NCI-H2227 (cell line): ENCODE measurements around the gene MDGA2.
"Not testable (repeated sequence)": the region's sequence is repeated elsewhere in the genome, so short reads cannot be mapped to it uniquely, and the experiment has no call there.

ENCODE experiments used
- DNase-seq: peaks from one replicate; lab custom pipeline; 2025; ENCODE audit not compliant: unreplicated experiment; lab: John Stamatoyannopoulos, UW

MDGA2 gene

DNA sequence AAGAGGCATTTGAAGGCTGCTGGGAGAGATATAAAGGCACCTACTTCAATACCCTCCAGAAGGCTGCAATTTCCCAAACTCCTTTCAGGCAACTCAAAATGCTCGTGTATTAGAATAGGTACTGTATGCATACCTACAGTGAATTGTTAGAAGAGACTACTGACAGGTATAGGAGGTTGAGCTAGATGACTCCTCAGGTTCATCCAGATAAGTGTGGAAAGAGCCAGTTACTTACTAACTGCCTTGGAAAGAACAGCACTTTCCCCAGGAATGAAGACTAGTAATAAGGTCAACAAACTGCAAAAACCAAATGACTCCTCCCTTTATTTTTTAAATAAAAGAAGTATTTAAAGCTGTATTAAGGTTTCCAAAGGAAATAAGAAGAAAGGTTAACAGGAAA, 429.0 kb downstream of the MDGA2 start:
- no peak for DNase-seq

DNA sequence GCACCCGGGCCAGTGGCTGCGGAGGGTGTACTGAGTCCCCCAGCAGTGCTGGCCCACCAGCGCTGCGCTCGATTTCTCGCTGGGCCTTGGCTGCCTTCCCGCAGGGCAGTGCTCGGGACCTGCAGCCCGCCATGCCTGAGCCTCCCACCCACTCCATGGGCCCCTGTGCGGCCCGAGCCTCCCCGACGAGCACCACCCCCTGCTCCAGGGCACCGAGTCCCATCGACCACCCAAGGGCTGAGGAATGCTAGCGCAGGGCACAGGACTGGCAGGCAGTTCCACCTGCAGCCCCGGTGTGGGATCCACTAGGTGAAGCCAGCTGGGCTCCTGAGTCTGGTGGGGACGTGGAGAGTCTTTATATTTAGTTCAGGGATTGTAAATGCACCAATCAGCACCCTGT, 432.8 kb downstream of the MDGA2 start:
- not testable (repeated sequence) for DNase-seq

DNA sequence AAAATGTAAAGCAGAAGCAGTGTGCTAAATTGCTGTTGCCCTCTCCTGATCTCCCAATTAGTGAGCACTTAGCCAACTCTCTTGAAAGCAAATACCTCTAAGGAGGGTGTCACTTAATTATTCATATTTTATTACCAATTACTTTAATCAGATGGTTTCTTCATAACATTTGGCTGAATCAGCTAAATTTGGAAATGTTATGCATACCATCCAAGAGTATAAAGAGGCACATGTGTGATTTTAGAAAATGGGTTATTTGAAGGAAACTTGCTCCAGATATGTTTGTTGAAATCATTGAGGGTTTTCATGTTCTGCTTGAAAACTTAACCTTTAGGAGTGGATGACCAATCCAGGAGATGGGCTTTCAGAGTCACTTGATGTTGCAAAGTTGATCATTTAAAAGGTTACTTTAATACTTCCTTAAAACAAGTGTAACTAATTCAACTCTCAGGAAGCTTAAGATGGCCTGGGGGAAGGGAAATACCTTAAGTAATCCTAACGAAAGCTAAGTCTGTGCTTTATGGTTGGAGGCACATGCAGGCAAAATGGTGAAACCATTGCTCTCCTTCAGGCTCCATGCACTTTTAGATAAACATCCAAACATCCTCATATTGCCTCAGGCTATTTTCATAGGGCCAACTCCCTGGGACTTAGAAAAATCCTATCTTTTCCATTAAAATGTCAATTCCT, 434.5 kb downstream of the MDGA2 start:
- DNase-seq, result no peak

DNA sequence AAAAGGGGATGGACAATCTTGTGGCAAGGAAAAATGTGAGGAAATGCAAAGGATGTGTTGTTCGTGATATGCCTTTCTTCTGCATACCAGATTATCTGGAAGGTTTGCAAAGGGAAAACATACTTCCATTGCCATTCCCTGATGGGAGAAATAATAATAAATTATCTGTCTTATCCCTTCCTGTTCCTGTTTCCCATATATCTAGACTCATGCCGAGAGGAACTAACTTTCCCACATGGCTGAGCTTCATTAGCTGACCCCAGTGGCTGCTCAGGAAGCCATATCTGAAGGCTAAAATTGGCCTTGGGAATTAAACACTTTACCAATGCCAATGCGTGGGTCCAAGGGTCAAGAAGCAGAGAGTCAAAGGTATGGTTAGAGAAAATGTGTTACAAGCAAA, 439.8 kb downstream of the MDGA2 start:
- no peak for DNase-seq

DNA sequence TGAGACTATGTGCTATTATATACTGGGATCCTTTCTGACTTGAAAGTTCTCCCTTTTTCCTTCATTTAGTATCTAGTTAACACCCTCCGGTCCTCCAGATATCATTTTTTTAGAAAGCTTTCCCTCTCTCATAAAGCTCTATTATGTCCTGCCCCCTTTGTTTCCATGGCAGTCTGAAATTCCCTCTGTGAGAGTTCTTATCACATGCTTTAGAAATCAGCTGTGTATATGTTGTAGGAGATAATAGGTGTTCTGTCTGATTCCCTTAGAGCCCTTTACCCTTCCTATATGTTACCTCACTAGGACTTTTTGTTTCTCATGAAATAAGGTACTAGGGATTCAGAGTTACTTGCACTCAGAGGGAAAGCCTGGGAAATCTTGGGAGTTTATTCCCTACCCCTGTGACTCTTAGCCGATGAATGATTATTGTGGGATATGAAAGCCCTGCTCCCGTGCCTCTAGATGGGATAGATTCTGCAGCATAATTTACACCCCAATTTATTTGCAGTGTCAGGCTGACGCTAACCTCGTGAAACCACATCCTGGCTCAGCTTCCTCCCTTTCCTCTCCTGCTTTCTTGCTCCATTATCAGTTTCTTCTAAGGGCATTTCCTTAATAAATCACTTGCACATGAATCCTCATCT, 448.4 kb downstream of the MDGA2 start:
- DNase-seq, result no peak

DNA sequence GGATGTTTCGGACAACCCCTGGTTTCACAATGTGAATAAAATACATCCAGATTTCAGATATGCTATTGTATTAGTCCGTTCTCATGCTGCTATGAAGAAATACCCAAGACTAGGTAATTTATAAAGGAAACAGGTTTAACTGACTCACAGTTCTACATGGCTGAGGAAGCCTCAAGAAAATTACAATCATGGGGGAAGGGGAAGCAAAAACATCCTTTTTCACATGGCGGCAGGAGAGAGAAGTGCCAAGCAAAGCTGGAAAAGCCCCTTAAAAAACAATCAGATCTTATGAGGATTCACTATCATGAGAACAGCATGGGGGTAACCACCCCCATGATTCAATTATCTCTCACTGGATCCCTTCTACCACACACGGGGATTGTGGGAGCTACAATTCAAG, 451.7 kb downstream of the MDGA2 start:
- DNase-seq, result no peak

DNA sequence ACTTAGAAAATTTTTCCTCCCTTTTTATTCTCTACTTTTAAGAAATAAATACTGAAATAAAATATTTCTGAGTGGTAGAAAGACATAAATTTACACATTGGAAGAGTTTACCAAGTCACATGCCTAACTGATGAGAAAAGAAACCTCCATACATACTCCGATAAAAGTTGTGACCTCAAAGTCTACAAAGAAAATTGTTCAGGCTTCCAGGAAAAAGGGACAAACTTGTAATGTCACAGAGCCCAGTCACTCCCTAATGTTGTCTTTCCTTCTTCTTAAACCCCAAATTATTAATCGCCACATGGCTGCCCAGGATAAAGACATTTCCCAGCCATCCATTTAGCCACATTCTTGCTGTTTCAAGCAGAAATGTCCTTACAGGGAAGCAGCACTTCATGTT, 455.3 kb downstream of the MDGA2 start:
- DNase-seq, result no peak

DNA sequence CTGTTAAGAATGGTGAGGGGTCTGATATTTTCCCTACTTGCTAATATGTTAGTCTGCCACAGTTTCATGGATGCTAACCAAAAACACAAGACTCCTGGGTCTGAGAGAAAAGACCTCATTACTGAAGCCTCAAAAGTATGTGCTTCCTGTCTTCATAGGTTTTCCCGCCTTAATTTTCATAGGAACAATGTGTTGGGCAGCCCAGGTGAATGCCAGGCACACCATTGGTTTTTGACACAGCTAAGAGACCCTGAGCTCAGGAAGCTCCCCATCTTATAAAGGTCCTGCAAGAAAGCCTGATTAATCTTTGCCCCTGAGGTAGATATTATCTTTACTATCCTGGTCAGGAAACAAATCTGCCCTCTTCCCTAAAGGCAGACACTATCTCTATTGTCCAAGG, 464.1 kb downstream of the MDGA2 start:
- no peak for DNase-seq

DNA sequence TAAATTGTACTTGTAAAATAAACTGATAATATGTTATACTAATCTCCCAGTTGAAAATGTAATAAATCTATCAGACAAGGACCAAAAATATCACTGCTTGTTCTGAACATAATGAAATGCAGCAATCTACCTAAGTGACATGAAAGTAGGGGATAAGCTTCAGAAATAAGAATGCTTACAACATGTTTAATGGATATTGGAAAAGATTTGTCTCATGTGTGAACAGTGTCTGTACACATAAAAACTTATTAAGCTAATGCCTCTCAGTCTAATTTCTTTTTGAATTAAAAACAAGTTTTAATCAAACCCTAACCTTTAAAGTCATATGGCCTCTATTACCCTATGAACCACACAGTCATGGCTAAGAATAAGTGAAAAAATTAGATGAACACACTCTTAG, 465.3 kb downstream of the MDGA2 start:
- DNase-seq, result no peak

DNA sequence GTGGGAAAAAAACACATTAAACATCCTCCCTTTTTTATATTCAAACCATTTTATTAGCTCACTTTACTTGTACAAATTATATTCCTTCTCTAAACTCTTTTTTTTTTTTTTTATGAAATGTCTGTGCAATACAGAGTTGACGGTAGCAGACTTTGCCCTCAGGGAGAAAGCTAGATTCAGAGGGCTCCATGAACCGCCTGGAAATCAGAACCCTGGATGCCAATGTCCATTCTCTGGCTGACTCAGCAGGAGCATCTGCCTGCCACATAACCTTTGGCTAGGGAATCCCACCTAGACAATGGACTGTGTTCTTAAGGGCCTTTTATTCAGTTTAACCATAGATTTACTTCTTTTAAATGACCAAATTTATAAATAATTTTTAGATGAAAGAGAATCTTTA, 467.0 kb downstream of the MDGA2 start:
- no peak for DNase-seq

DNA sequence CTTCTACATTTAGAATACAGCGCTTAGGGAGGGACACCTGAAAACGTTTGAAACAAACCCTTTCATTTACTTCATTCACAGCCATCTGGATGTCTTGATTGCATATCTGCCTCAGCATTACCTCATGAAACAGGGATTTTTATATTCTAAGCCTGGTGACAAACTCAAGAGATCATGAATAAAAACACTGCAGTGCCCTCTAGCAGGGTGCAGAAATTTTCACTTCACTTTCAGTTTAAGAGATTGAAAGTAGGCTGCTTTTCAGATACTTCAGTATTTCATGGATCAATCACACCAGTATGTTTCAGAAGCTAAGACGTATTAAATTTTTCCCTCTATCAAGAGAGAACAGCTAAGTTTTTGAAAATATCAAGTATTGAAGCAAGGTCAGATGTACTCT, 467.8 kb downstream of the MDGA2 start:
- no peak for DNase-seq

DNA sequence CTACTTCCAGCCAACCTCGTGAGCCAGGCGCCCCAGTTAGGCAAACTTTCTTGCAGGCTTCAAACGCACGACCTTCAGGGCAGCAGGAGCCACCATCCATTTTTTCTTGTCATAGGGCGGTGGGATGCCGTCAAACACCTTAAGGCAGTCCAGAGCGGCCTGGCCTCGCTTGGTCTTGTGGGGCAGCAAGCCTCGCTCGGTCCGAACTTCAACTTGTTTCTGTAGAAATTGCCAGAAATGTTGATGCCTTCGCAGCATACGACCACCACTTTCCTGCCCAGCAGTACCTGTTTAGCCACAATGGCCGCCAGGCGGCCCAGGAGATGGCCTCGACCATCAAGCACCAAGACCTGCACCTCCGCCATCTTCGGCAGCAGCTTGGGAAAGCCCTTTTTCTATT, 474.7 kb downstream of the MDGA2 start:
- no peak for DNase-seq

DNA sequence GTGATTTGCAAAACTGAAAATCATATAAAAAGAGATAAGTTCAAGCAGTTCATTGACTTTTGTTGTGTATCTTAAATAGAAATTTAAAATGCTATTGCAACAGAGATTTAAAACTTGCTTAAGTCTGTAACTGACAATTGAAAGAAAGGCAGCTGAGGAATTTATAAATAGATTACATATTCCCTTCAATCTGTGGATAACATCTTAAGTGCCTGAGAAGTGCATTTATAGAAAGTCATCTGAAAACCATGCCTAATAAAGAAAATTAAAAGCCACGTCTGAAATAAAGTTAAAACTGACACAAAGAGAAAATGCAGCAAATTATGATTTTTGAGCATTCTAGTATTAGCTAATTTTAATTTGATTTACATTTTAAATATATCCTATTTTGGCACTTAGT, 479.8 kb downstream of the MDGA2 start:
- no peak for DNase-seq

DNA sequence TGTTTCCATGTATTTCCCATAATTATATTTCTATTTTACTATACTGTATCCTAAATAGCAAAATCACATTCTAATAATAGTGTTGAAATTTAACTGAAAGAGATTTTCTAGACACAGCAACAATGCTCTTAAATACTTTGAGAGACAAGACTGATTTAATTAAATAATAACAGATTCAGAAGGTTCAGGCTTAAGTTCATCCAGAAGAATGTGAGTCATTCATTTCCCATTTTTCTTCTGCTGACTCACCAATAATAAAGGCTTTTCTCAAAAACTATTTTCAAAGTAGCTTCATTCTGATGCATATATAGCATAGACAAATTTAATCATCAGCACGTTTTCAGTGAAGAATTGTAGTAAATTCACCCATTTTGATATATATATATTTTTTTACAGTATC, 481.4 kb downstream of the MDGA2 start:
- DNase-seq, result no peak

DNA sequence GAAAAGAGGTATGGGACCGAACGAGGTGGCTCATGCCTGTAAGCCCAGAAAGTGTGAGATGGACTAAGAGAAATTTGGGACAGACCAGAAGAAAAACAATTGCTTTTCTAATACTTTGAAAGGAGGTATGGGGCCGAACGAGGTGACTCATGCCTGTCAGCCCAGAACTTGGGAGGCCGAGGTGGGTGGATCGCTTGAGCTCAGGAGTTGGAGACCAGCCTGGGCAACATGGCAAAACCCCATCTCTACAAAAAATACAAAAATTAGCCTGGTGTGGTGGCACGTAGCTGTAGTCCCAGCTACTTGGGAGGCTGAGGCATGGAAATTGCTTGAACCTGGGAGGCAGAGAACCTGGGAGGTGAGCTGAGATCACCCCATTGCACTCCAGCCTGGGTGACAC, 483.2 kb downstream of the MDGA2 start:
- not testable (repeated sequence) for DNase-seq

DNA sequence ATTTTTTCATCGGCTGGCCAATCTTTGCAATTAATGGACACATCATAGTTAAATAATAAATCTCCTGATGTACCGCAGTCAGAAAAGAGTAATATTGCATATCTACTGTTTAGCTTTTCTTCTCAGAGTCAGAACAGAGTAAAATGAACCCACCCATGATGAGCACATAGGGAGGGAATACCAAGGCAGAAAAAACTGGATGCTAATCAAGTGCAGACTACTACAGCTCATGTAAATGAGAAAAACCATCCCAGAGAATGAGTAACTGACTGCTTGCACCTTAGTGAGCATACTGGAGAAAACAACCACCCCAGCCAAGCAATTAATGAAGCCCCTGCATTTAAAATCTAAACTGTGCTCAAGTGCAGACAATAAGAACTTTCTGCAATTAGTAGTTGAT, 483.7 kb downstream of the MDGA2 start:
- no peak for DNase-seq

DNA sequence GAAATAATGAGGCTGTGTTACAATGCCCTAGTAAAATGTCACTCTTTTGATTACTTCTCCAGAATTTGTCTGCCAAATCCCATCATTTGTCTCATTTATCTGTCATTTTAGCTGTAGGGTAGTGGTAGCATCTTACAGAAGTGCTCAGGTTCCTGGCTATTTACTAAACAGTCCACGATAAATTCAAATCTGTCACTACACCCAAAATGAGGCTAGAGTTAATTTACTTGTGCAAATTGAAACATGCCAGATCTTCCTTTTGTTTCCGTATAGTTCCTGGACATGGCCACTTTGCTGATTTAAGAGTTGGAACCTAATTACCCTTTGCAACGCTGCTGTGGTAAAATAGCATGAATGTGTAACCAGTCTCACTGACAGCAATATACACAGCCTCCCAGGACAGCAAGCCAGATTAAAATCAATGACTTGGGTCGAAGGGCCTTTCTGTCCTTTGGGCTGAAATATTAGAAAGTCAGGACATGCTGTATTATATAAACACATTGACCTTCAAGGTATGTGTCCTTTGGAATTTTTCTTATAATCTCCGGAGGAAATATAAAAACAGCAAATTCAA, 485.4 kb downstream of the MDGA2 start:
- no peak for DNase-seq

DNA sequence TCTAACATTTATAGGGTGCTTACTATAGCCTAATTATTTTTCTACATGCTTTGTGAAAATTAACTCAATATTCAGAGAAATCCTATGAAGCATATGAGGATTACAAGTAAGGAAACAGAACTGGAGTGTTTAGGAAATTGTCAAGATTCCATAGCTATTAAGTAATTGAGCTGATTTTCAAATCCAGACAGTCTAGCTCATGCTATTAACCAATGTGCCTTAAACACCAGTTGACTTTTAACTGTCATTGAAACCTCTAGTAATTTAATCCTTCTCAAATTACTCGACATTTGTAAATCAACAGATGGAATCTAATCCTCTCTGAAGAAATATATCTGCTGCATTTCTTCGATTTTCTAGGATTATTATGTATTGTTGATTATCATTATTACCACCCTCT, 488.9 kb downstream of the MDGA2 start:
- no peak for DNase-seq

DNA sequence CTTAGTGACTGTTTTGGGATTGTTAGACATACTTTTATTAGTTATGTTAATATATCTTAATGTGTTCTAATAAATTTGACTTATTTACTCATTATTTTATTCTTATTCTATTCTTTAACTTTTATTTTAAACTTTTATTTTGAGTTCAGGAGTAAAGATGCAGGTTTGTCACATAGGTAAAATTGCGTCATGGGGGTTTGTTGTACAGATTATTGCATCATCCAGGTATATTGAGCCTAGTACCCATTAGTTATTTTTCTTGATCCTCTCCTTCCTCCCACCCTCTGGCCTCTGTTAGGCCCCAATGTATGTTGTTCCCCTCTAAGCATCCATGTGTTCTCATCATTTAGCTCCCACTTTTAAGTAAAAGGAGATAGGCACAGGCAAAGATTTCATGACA, 495.5 kb downstream of the MDGA2 start:
- DNase-seq, result no peak

DNA sequence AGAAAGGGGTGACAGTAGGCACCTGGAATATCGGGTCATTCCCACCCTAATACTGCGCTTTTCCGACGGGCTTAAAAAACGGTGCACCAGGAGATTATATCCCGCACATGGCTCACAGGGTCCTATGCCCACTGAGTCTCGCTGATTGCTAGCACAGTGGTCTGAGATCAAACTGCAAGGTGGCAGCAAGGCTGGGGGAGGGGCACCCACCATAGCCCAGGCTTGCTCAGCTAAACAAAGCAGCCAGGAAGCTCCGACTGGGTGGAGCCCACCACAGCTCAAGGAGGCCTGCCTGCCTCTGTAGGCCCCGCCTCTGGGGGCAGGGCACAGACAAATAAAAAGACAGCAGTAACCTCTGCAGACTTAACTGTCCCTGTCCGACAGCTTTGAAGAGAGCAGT, 503.5 kb downstream of the MDGA2 start:
- DNase-seq, result not testable (repeated sequence)

DNA sequence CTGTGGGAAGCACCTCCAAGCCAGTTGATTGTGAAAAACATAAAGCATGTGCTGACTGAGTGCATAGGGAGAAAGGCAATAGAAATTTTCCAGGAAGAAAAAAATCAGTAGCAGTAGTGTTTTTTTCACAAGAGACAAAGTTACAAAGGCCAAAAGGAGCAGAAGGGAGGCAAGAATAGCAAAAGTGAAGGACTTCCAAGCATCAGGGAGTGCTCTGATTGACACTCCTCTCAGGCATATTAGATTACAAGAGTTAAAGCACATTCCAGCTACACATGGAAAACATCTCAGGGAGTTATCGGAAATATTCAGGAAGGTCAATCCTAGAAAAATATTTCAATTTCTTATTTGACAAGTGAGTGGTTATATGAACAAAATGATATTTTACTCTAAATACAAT, 508.0 kb downstream of the MDGA2 start:
- DNase-seq, result no peak

DNA sequence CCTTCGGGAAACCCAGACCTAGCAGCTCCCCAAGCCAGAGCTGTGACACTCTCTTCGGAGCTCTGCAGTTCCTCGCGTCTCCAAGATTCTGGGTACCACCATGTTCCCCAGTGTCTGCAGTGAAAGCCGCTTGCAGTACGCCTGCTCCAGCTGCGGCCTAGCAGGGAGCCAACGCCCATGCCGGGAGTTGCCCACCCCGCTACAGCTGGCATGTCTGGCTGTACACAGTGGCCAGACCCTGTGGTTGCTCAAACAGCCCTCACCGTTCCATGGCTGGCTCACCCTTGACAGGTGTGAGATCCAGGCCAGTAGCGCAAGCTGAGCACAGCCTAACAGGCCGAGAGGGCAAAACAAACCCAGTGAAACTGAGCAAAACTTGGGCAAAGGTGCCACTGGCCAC, 520.0 kb downstream of the MDGA2 start:
- DNase-seq, result no peak

DNA sequence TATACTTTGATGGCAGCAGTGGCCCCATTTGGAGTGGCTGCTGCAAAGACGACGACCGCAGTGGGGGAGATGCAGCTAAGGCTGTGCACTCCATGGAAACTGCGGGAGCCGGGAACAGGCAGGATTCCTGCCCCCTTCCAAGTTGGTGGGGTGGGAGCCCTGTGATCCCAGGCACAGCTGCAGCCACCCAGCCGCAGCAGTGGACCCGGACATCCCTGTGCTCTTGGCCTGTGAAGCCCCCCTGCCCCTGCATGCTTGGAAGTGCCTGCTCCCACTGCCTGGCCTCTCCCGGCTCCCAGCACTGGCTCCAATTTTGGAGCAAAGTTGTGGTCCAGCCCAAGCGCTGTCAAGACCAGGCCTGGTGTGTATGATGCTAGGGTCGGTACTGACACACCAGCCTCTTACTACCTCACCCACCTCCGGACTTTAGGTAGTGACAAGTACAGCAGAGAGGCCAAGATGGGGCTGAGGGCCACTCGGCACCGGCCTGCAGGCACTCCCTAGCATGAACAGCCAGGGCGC, 521.1 kb downstream of the MDGA2 start:
- DNase-seq, result no peak
